B cell (primary cell): ENCODE results near the gene HDDC2. TPM values are rescaled to one million over a fixed set of nuclear protein-coding genes. Genes with fewer than 3 reads are reported as not detected.

Source experiments
- ATAC-seq: fragments of 200-7000 bp; cut with Tn5 transposase; one replicate; pipeline ENCODE4 v1.10.0; 2021; ENCODE audit warnings: low read depth, mild to moderate bottlenecking, moderate number of reproducible peaks, moderate library complexity
- CTCF ChIA-PET: fragments of 350-600 bp; sonication (Branson Sonifier 250); formaldehyde crosslinking; loops from one replicate; lab custom pipeline; 2021; ENCODE audit warnings: antibody characterized with exemption, inconsistent platforms; lab: Charles Lee
- POLR2A ChIA-PET: fragments of 350-600 bp; sonication (Branson Sonifier 250); formaldehyde crosslinking; loops from one replicate; lab custom pipeline; 2021; ENCODE audit warnings: antibody characterized with exemption; lab: Charles Lee
- DNase-seq: peaks from one replicate; pipeline ENCODE4 v3.0.0; 2013
- H2AFZ ChIP-seq: 2 replicates; pipeline ENCODE4 v1.6.1; 2012; ENCODE audit warnings: mild to moderate bottlenecking, low read depth, low read length; ENCODE audit not compliant: insufficient read depth, poor library complexity, severe bottlenecking
- H3K27ac ChIP-seq, 2 donors: 1 replicate in 1 of 2; 2 replicates in 1 of 2; pipeline ENCODE4 v1.5.1; 2012 to 2013; ENCODE audit warnings: low read length in 2 of 2, mild to moderate bottlenecking in 2 of 2, moderate library complexity in 1 of 2
- H3K27me3 ChIP-seq, 4 experiments: fragments of 200-600 bp in 1 of 4; sonication (generic) in 1 of 4; replicated peaks in 1 of 4; 1 replicate in 2 of 4; 2 replicates in 2 of 4; pipeline versions ENCODE4 v1.6.1 to v1.7.0; 2013 to 2016; ENCODE audit warnings: low read length in 3 of 4, mild to moderate bottlenecking in 2 of 4, mixed read lengths in 1 of 4, moderate library complexity in 1 of 4; ENCODE audit not compliant: insufficient read depth in 4 of 4, control insufficient read depth in 3 of 4; ENCODE audit errors: control extremely low read depth in 1 of 4
- H3K36me3 ChIP-seq, 2 experiments: replicated peaks in 1 of 2; 1 replicate in 1 of 2; 2 replicates in 1 of 2; pipeline versions ENCODE4 v1.6.1 to v1.7.1; 2013; ENCODE audit warnings: low read length in 1 of 2; ENCODE audit not compliant: insufficient read depth in 2 of 2, control insufficient read depth in 1 of 2; ENCODE audit errors: control extremely low read depth in 1 of 2, extremely low read depth in 1 of 2
- H3K4me1 ChIP-seq, 2 donors: fragments of 200-600 bp in 1 of 2; sonication (generic) in 1 of 2; 1 replicate in 1 of 2; 2 replicates in 1 of 2; pipeline versions ENCODE4 v1.5.1 to v1.6.1; 2013 to 2017; ENCODE audit warnings: low read length in 2 of 2; ENCODE audit not compliant: control insufficient read depth in 2 of 2, insufficient read depth in 2 of 2
- H3K4me2 ChIP-seq: replicated peaks from 2 replicates; pipeline ENCODE3; 2012; ENCODE audit warnings: mild to moderate bottlenecking, low read depth, low read length; ENCODE audit not compliant: poor library complexity, severe bottlenecking
- H3K4me3 ChIP-seq, 5 experiments: fragments of 200-600 bp in 1 of 5; sonication (generic) in 1 of 5; 1 replicate in 3 of 5; 2 replicates in 2 of 5; pipeline versions ENCODE4 v1.5.1 to v1.7.0; 2011 to 2016; ENCODE audit warnings: low read length in 4 of 5, mild to moderate bottlenecking in 4 of 5, low read depth in 2 of 5, control low read depth in 1 of 5, moderate library complexity in 1 of 5; ENCODE audit not compliant: insufficient read depth in 1 of 5; ENCODE audit errors: control extremely low read depth in 1 of 5, extremely low read depth in 1 of 5
- H3K79me2 ChIP-seq: fragments of 200-600 bp; sonication (generic); one replicate; pipeline ENCODE4 v1.6.0; 2016; ENCODE audit warnings: low read length; ENCODE audit not compliant: control insufficient read depth, insufficient read depth
- H3K9ac ChIP-seq: fragments of 200-600 bp; sonication (generic); 2 replicates; pipeline ENCODE4 v1.6.1; 2017; ENCODE audit warnings: mild to moderate bottlenecking, low read length, moderate library complexity
- H3K9me3 ChIP-seq, 3 donors: one replicate each; pipeline versions ENCODE4 v1.6.1 to v1.7.1; 2013; ENCODE audit warnings: low read length in 2 of 3; ENCODE audit not compliant: control insufficient read depth in 2 of 3, insufficient read depth in 1 of 3; ENCODE audit errors: control extremely low read depth in 1 of 3
- H4K20me1 ChIP-seq: 2 replicates; pipeline ENCODE4 v1.6.0; 2012; ENCODE audit warnings: mild to moderate bottlenecking, low read length; ENCODE audit not compliant: insufficient read depth, control insufficient read depth, poor library complexity, severe bottlenecking
- H3K27ac Mint-ChIP-seq: one replicate; pipeline ENCODE4 v1.8.0; 2021; ENCODE audit warnings: mixed read lengths
- H3K27me3 Mint-ChIP-seq: one replicate; pipeline ENCODE4 v1.8.0; 2021; ENCODE audit warnings: mixed read lengths
- H3K4me1 Mint-ChIP-seq: one replicate; pipeline ENCODE4 v1.8.0; 2021; ENCODE audit warnings: mixed read lengths
- H3K4me3 Mint-ChIP-seq: one replicate; pipeline ENCODE4 v1.8.0; 2021; ENCODE audit warnings: mixed read lengths
- H3K9me3 Mint-ChIP-seq: one replicate; pipeline ENCODE4 v1.8.0; 2022; ENCODE audit warnings: mixed read lengths; ENCODE audit not compliant: insufficient read depth
- EZH2 ChIP-seq: IDR thresholded peaks from 2 replicates; pipeline ENCODE4 v1.6.1; 2012; ENCODE audit warnings: borderline replicate concordance, low read depth, mild to moderate bottlenecking, moderate library complexity, low read length; ENCODE audit not compliant: insufficient read depth, poor library complexity, severe bottlenecking
- WGBS: methylation state at CpG from one replicate; pipeline ENCODE4 v1.1.5; 2013; ENCODE audit warnings: missing lambda C conversion rate; ENCODE audit not compliant: insufficient coverage; 5-methylcytosine and 5-hydroxymethylcytosine counted together
- intact Hi-C: fragments of 100-400 bp; cut with micrococcal nuclease; formaldehyde crosslinking; loops from one replicate; pipeline ENCODE4 v1.10.0; 2022
- polyA plus RNA-seq: library from polyadenylated mRNA; depleted of rRNA; stranded (reverse); fragments of >200 nt; gene quantifications from 2 replicates; pipeline ENCODE4 v1.2.3, GENCODE V29; 2012
- total RNA-seq, 2 donors: library from RNA; stranded (reverse); fragments of 120-200 nt in 1 of 2; gene quantifications; 1 replicate in 1 of 2; 2 replicates in 1 of 2; pipeline versions ENCODE4 v1.2.3 to v1.2.4, GENCODE V29; 2013 to 2022
- TF ChIP-seq, protein P1 (sequence below): fragments of 200-600 bp; IDR thresholded peaks from one replicate; pipeline ENCODE4 v1.8.0; 2022; ENCODE audit warnings: antibody characterized with exemption, mild to moderate bottlenecking

HDDC2 gene
- total and polyA plus RNA-seq, 2 donors (not counting 1 experiment from before 2014, with no cell fraction given), result 31.6 to 37.6 TPM

DNA sequence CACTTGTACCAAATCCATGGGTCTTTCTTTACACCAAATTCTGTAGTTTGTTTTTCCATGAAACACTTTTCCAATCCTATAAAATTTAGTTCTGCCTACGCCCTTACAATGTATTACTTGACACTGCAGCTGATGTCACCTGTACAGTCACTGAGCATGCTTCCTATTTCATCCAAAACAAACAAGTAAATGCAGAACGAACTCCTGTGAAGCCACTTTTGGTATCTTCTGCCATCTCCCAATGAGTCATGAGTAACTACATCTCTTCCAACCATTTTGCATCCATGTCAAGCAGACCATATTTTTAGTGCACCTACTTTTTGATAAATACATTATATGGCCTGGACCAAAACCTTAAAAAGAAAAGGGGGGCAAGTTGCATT lies 42.4 kb downstream of the HDDC2 start:
- H3K9me3 Mint-ChIP-seq, result no peaks in the 10 kb centered on the region
- no peaks in the 10 kb centered on the region for H4K20me1 ChIP-seq
- TF ChIP-seq EZH2, result no peak
- TF ChIP-seq, protein P1, sequence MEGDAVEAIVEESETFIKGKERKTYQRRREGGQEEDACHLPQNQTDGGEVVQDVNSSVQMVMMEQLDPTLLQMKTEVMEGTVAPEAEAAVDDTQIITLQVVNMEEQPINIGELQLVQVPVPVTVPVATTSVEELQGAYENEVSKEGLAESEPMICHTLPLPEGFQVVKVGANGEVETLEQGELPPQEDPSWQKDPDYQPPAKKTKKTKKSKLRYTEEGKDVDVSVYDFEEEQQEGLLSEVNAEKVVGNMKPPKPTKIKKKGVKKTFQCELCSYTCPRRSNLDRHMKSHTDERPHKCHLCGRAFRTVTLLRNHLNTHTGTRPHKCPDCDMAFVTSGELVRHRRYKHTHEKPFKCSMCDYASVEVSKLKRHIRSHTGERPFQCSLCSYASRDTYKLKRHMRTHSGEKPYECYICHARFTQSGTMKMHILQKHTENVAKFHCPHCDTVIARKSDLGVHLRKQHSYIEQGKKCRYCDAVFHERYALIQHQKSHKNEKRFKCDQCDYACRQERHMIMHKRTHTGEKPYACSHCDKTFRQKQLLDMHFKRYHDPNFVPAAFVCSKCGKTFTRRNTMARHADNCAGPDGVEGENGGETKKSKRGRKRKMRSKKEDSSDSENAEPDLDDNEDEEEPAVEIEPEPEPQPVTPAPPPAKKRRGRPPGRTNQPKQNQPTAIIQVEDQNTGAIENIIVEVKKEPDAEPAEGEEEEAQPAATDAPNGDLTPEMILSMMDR, result no peak
- no peaks in the 10 kb centered on the region for H3K27me3 ChIP-seq
- ATAC-seq (no peak), DNase-seq (no peak)
- WGBS, result 78% methylated on average over 2 of the region's 2 CpGs
- no peak overlapping the region for H3K4me2 ChIP-seq
- H3K4me1 ChIP-seq, result no peaks in the 10 kb centered on the region
- POLR2A ChIA-PET, result no interaction called here
- H3K27ac ChIP-seq, result no peak overlapping the region
- H3K4me1 Mint-ChIP-seq, result no peaks in the 10 kb centered on the region
- H3K27me3 Mint-ChIP-seq, result no peaks in the 10 kb centered on the region
- no peak overlapping the region for H3K4me3 Mint-ChIP-seq
- H3K9ac ChIP-seq, result no peak overlapping the region
- no peaks in the 10 kb centered on the region for H3K36me3 ChIP-seq
- H3K27ac Mint-ChIP-seq, result no peak overlapping the region
- CTCF ChIA-PET, result no interaction called here
- H3K79me2 ChIP-seq, result no peaks in the 10 kb centered on the region
- H3K4me3 ChIP-seq, result no peak overlapping the region
- no peak overlapping the region for H2AFZ ChIP-seq
- peaks cover 0 to 4% (median 0%) of the 10 kb centered on the region in 3 donors for H3K9me3 ChIP-seq
- intact Hi-C loops, result no loop called here

DNA sequence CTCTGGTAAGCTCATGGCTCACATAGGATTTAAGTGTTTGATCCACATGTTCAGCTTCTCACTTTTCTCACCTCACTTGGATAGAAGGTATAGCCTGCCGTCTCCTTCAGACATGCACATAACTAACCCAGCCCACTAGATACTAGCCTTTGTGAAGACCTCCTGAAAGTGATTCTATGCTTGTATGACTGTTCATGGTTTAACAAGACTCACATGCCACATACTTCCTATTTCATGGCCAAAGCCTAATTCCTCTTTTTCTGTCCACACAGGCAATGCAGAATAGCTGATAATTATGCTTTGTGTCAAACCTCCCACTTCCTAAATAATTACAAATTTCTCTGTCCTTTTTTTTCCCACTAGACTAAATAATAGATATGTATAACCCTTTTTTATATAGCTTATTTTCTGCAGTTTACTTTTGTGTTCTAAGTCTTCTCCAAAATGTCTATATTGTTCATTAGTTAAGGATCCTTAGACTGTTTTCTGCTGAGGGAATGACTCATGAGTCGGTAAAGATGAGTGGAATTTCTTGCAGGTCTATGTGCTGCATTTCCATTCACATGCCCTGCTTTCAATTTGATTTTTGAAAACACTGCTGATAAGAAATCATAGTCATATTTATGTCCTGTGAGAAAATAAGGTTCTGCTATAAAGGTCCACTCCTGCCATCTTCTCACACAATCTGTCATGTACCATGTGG lies 43.0 kb downstream of the HDDC2 start:
- Histone ChIP-seq H2AFZ (no peak overlapping the region), H3K27me3 (no peaks in the 10 kb centered on the region), H3K9ac (no peak overlapping the region), H3K4me1 (no peaks in the 10 kb centered on the region), H3K27ac (no peak overlapping the region), H3K4me3 (no peak overlapping the region), H3K4me2 (no peak overlapping the region), H4K20me1 (no peaks in the 10 kb centered on the region), H3K79me2 (no peaks in the 10 kb centered on the region), H3K9me3 (peaks cover 0 to 4% (median 0%) of the 10 kb centered on the region in 3 donors), H3K36me3 (no peaks in the 10 kb centered on the region)
- DNase-seq, result no peak
- Mint-ChIP-seq H3K27ac (no peak overlapping the region), H3K27me3 (peaks cover 3% of the 10 kb centered on the region), H3K9me3 (no peaks in the 10 kb centered on the region), H3K4me3 (no peak overlapping the region), H3K4me1 (no peaks in the 10 kb centered on the region)
- intact Hi-C loops, result no loop called here
- POLR2A ChIA-PET, result no interaction called here
- WGBS, result no CpG with 5 or more reads among the region's 2 CpGs
- no peak for ATAC-seq
- CTCF ChIA-PET, result no interaction called here
- TF ChIP-seq, protein P1, result no peak
- no peak for TF ChIP-seq EZH2
